GM18867 (cell line): ENCODE data around the gene CHMP2A.
A peak's percentile ranks its signal among the peaks of the same experiment; 100 is the strongest.
"Not testable (repeated sequence)": the region's sequence is repeated elsewhere in the genome, so short reads cannot be mapped to it uniquely, and the experiment has no call there.

Source experiments
- ATAC-seq: cut with Tn5 transposase; IDR thresholded peaks from one replicate; pipeline ENCODE4 v1.9.1; 2021; ENCODE audit warnings: mild to moderate bottlenecking, moderate library complexity; ENCODE audit not compliant: unreplicated experiment

CHMP2A gene

GRCh38 chr19:58542641-58543372 lies 12.1 kb downstream of the CHMP2A start:
- not testable (repeated sequence) for ATAC-seq

DNA sequence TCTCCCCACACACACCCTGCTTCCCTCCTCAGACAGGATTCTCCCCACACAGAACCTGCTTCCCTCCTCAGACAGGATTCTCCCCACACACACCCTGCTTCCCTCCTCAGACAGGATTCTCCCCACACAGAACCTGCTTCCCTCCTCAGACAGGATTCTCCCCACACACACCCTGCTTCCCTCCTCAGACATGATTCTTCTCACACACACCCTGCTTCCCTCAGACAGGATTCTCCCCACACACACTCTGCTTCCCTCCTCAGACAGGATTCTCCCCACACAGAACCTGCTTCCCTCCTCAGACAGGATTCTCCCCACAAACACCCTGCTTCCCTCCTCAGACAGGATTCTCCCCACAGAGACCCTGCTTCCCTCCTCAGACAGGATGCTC lies 15.7 kb downstream of the CHMP2A start:
- ATAC-seq, result not testable (repeated sequence)

DNA sequence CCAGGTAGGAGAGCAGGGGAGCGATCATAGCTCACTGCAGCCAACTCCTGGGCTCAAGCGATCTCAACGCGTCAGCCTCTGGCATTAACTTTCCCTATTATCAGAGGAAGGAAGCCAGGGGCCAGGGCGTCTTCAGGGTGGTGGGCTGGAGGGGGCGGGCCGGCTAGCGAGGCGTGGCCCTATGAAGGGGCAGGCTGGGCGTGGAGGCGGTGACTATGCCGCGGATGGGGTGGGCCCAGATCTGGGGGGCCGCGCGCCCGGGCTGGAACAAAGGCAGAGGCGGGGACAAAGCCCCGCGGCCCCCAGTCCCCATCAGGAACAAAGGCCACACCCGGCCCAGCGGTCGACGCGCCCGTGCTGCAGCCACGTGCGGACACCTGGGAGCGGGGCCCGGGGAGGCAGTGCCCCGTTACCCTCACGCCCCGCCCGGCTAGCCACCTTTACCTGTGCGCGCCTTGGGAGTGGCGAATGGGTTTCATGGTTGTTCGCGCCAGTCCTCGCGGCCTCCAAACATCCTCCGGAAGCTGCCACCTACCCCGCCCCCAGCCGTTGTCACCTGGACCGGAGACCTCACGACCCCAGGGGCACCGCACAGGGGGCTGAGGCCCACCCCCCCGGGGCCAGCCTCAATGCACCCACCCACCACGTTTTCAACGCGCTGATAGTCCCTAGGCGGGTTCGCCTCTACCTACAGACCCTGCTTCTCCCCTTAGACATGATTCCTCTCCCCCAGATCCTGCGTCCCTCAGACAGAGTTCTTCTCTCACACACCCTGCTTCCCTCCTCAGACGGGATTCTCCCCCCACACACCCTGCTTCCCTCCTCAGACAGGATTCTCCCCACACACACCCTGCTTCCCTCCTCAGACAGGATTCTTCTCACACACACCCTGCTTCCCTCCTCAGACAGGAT lies 16.4 kb downstream of the CHMP2A start:
- ATAC-seq, result no peak

DNA sequence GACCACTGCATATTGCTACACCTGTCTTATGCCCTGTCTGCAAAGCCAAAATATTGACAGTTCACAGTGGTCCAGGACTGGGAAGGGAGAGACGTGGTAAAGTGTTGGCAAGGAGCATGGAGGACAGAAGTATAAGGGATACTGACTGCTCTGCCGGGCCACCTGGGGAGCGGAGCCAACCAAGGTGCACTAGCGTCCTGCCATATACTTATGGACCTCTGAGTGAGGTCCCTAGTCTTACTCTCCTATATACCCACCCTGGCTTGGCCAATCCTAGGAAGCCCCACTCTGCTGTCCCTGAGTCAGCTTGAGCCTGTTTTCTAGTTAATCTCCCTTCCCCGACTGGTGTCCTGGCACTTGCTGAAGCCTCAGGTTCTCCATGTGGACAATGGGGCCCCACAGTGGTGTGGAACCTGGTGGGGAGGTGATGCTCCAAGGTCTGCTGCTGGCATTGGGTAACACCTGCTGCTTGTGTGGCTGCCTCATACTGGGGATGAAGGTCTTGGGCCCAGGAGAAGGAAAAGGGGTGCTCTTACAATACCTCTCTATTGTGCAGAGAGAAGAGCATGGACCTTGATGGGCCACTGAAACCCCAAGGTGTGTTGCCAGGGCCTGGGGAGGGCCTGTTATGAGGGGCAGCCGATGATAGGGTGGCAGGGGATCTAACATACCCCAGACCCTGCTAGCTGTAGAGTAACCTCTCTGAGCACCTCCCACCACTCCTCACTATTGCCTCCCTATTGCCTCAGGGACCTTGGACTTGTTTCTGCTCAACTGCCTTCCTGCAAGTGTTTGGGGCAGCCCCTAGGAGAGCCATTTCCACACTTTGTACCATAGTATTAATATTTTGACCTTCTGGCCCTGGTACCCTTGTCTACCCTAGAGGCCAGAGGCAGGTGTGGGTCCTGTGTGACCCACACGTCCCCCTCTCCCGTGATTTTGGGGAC lies 17.8 kb downstream of the CHMP2A start:
- no peak for ATAC-seq

GRCh38 chr19:58535857-58536256 lies 19.0 kb downstream of the CHMP2A start:
- no peak for ATAC-seq

DNA sequence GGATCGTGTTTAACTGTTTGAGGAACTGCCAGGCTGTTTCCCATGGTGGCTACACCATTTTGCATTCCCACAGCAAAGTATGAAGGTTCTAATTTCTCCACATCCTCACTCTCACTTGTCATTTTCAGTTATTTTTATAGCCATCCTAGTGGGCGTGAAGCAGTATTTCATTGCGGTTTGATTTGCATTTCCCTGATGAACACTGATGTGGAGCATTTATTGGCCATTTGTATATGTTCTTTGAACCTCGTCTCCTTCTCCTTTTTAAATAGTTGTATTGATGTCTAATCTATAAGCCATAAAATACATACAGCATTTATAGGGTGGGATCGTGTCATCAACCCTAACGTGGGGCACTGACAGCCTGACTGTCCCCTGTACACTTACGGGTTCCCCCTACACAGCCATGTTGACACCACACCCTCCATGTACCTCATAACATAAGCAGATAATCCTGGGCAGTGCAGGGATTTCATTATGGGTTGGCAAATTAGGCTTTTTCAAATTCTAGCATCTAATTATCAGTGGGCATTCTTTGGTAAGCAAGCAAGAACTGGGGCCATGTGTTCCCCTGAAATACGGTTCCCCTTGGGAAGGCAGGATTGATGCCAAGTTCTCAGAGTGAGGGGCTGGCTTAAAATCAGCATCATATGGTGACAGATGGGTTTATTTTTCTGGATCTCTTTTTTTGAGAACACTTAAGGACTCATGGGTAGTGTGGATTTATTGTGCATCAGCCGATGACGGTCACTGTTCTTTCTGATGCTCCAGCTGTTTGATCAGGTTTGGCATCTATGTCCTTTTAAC lies 23.7 kb downstream of the CHMP2A start:
- no peak for ATAC-seq

- ATAC-seq, result no peak
Measured at GRCh38 chr19:58529405-58529804, 25.5 kb downstream of the CHMP2A start.

DNA sequence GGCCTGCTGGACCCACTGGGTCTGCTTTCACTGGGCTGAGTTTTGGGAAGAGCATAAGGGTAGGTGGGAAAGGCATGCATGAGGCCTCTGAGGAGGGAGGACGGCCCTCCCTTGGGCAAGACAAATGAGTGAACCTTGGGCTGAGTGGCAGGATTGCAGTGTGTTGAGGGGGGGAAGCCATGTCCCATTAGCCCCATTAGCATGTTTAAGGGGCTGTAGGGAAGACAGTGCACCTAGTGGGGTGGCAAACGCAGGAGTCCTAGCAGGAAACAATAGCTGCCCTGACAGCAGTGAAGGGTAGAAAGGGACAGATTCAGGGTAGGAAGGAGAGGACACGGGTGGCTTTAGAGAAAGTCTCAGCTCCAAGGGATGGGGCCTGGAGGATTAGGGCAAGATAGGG lies 32.2 kb downstream of the CHMP2A start:
- ATAC-seq, result no peak

- ATAC-seq, result no peak
Measured at GRCh38 chr19:58521651-58522050, 33.3 kb downstream of the CHMP2A start.

- no peak for ATAC-seq
Measured at GRCh38 chr19:58520257-58520599, 34.7 kb downstream of the CHMP2A start.

GRCh38 chr19:58519355-58520256 lies 35.3 kb downstream of the CHMP2A start, which contains the start of gene ZBTB45:
Gene ZBTB45 (minus strand): TSS chr19:58519810. CDS start chr19:58517673, 2,137 bp downstream.
- ATAC-seq, result peak; percentile 80

GRCh38 chr19:58519087-58519354 lies 35.9 kb downstream of the CHMP2A start:
- ATAC-seq, result peak; percentile 3

- ATAC-seq, result no peak
Measured at GRCh38 chr19:58518256-58519086, 36.4 kb downstream of the CHMP2A start.

DNA sequence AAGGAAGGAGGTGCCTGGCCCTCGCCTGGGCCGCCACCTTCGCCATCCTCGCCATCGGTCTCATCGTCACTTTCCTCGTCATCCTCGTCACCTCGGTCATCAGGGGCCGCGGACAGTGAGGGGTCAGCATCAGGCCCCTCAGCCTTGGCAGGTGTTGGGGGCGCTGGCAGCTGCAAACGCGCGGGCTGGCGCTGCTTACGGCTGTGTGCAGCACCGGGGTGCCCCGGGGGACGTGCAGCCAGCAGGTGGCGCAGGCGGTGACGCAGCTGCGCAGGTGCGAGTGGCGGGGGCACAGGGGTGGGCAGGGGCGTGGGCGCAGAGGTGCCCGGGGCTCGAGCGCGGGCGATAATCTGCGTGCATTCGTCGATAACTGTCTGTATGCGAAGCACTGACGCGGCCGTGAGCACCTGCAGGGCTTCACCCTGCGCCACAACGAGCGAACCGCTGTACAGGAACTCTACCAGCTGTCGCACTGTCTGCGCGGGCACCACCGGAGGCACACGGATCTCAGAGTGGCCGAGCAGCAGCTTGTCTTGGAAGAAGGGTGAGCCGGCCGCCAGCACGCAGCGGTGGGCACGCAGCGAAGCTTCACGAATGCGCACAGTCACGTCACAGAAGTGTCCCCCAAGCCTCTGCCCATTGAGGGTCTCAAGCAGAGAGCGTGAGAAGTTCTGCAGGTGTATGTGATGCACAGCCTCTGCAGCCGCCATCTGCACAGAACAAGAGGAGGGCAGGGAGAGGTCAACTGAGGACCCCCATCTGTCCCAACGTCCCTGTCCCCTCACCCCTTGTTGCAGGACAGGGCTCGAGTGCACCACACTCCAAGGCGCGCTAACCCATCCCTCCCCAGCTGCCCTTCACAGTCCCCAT lies 37.7 kb downstream of the CHMP2A start:
- no peak for ATAC-seq

GRCh38 chr19:58516246-58516836 lies 38.6 kb downstream of the CHMP2A start:
- ATAC-seq, result no peak

DNA sequence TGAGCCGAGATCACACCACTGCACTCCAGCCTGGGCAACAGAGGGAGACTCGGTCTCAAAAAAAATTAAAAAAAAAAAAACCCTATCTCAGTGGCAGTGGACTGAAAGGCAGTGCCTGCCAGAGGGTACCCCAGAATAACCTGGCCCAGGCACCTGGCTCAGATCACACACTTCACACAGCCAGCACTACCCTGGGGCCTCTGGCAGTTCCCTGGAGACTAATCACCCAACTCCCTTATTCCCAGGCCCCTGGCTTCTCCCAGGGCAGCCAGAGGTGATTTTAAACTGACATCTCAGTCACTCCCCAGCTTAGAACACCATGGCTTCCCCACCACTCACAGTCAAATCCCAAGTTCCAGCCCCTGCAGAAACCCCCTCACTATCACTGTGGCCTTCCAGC lies 39.6 kb downstream of the CHMP2A start:
- ATAC-seq, result no peak

- no peak for ATAC-seq
Measured at GRCh38 chr19:58514564-58515022, 40.3 kb downstream of the CHMP2A start.
